ENCODE results near the gene CCL22.

DNA sequence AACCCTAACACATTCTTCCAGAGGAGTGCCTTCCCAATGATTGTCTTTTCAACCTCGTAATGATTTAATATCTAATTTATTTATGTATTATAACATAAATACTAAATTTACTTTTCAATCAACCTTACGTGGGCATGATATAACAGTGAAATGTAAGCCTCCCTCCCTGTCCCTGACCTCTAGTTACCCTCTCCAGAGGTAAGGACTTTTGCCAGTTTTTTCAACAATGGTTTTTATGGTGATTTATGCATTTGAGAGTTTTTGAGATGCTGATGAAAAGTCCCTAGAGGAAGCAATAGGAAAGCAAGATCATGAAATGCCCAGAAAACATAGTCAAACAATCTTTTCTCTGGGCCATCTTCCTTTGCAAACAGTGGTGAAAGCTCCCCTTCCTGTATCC, 38.9 kb upstream of the CCL22 start:
- no peak for TF ChIP-seq CTCF (conservative IDR thresholded peaks at IDR 0.05; ENCODE audit: low read depth, low read length)
- no peak for TF ChIP-seq RCOR1 (IDR thresholded peaks at IDR 0.05; ENCODE audit: insufficient replicate concordance, low read length)
- TF ChIP-seq POLR2A (IDR thresholded peaks at IDR 0.05; ENCODE audit: low read depth, low read length): no peak
- no peak for TF ChIP-seq RAD21 (IDR thresholded peaks at IDR 0.05; ENCODE audit: low read length)
- no peak for TF ChIP-seq MAFK (IDR thresholded peaks at IDR 0.05; ENCODE audit: low read depth, low read length)
- TF ChIP-seq CEBPB (IDR thresholded peaks at IDR 0.05; ENCODE audit: low read depth, low read length): no peak
- no peak for TF ChIP-seq MXI1 (IDR thresholded peaks at IDR 0.05; ENCODE audit: borderline replicate concordance, low read depth, low read length)

Measured in IMR-90 (cell line).